ENCODE results near the gene CHRNA4.

CHRNA4 gene

GRCh38 chr20:63326314-63327230 is 34.6 kb downstream of the CHRNA4 start:
- Histone ChIP-seq H3K36me3 (ENCODE audit: control insufficient read depth in 5 of 5, insufficient read depth in 5 of 5, low read length in 5 of 5) (no peaks in the 10 kb centered on the region), H3K27me3 (ENCODE audit: control insufficient read depth in 5 of 5, insufficient read depth in 4 of 5, low read length in 5 of 5) (peaks cover 8 to 28% (median 14%) of the 10 kb centered on the region in 5 donors), H3K9me3 (ENCODE audit: control insufficient read depth in 5 of 5, low read length in 5 of 5) (peaks cover 0 to 15% (median 5%) of the 10 kb centered on the region in 5 donors), H3K4me3 (ENCODE audit: low read depth in 1 of 5, low read length in 5 of 5) (no peak overlapping the region), H3K4me1 (ENCODE audit: control insufficient read depth in 5 of 5, insufficient read depth in 5 of 5, low read length in 5 of 5) (peaks cover 0 to 23% (median 16%) of the 10 kb centered on the region in 5 donors), H3K9ac (ENCODE audit: low read length in 5 of 5) (no peak overlapping the region), H3K27ac (ENCODE audit: low read depth, low read length) (peak overlapping the region; percentile 1)

- peaks cover 0 to 15% (median 5%) of the 10 kb centered on the region in 5 donors for H3K9me3 ChIP-seq (ENCODE audit: control insufficient read depth in 5 of 5, low read length in 5 of 5)
- H3K27ac ChIP-seq (ENCODE audit: low read depth, low read length) = no peak overlapping the region
- no peak overlapping the region for H3K9ac ChIP-seq (ENCODE audit: low read length in 5 of 5)
- H3K36me3 ChIP-seq (ENCODE audit: control insufficient read depth in 5 of 5, insufficient read depth in 5 of 5, low read length in 5 of 5) = no peaks in the 10 kb centered on the region
- H3K4me1 ChIP-seq (ENCODE audit: control insufficient read depth in 5 of 5, insufficient read depth in 5 of 5, low read length in 5 of 5) = peaks cover 0 to 29% (median 20%) of the 10 kb centered on the region in 5 donors
- peaks cover 6 to 21% (median 10%) of the 10 kb centered on the region in 5 donors for H3K27me3 ChIP-seq (ENCODE audit: control insufficient read depth in 5 of 5, insufficient read depth in 4 of 5, low read length in 5 of 5)
- H3K4me3 ChIP-seq (ENCODE audit: low read depth in 1 of 5, low read length in 5 of 5) = no peak overlapping the region
These were observed 35.4 kb downstream of the CHRNA4 start for GRCh38 chr20:63325554-63326313.

- peaks cover 0 to 15% (median 5%) of the 10 kb centered on the region in 5 donors for H3K9me3 ChIP-seq (ENCODE audit: control insufficient read depth in 5 of 5, low read length in 5 of 5)
- H3K9ac ChIP-seq (ENCODE audit: low read length in 5 of 5) = no peak overlapping the region
- H3K4me1 ChIP-seq (ENCODE audit: control insufficient read depth in 5 of 5, insufficient read depth in 5 of 5, low read length in 5 of 5) = peaks cover 0 to 29% (median 24%) of the 10 kb centered on the region in 5 donors
- H3K36me3 ChIP-seq (ENCODE audit: control insufficient read depth in 5 of 5, insufficient read depth in 5 of 5, low read length in 5 of 5) = no peaks in the 10 kb centered on the region
- peaks cover 3 to 14% (median 3%) of the 10 kb centered on the region in 5 donors for H3K27me3 ChIP-seq (ENCODE audit: control insufficient read depth in 5 of 5, insufficient read depth in 4 of 5, low read length in 5 of 5)
- no peak overlapping the region for H3K27ac ChIP-seq (ENCODE audit: low read depth, low read length)
- no peak overlapping the region for H3K4me3 ChIP-seq (ENCODE audit: low read depth in 1 of 5, low read length in 5 of 5)
These were observed 36.1 kb downstream of the CHRNA4 start for GRCh38 chr20:63325021-63325471.

GRCh38 chr20:63323357-63323981 is 37.7 kb downstream of the CHRNA4 start:
- peaks cover 0 to 29% (median 24%) of the 10 kb centered on the region in 5 donors for H3K4me1 ChIP-seq (ENCODE audit: control insufficient read depth in 5 of 5, insufficient read depth in 5 of 5, low read length in 5 of 5)
- H3K9ac ChIP-seq (ENCODE audit: low read length in 5 of 5) = no peak overlapping the region
- H3K9me3 ChIP-seq (ENCODE audit: control insufficient read depth in 5 of 5, low read length in 5 of 5) = peaks cover 0 to 15% (median 5%) of the 10 kb centered on the region in 5 donors
- H3K36me3 ChIP-seq (ENCODE audit: control insufficient read depth in 5 of 5, insufficient read depth in 5 of 5, low read length in 5 of 5) = no peaks in the 10 kb centered on the region
- H3K27me3 ChIP-seq (ENCODE audit: control insufficient read depth in 5 of 5, insufficient read depth in 4 of 5, low read length in 5 of 5) = peaks cover 0 to 3% (median 0%) of the 10 kb centered on the region in 5 donors
- no peak overlapping the region for H3K27ac ChIP-seq (ENCODE audit: low read depth, low read length)
- no peak overlapping the region for H3K4me3 ChIP-seq (ENCODE audit: low read depth in 1 of 5, low read length in 5 of 5)

- Histone ChIP-seq H3K9me3 (ENCODE audit: control insufficient read depth in 5 of 5, low read length in 5 of 5) (peaks cover 0 to 14% (median 5%) of the 10 kb centered on the region in 5 donors), H3K36me3 (ENCODE audit: control insufficient read depth in 5 of 5, insufficient read depth in 5 of 5, low read length in 5 of 5) (no peaks in the 10 kb centered on the region), H3K4me3 (ENCODE audit: low read depth in 1 of 5, low read length in 5 of 5) (no peak overlapping the region), H3K27ac (ENCODE audit: low read depth, low read length) (no peak overlapping the region), H3K27me3 (ENCODE audit: control insufficient read depth in 5 of 5, insufficient read depth in 4 of 5, low read length in 5 of 5) (peaks cover 0 to 3% (median 0%) of the 10 kb centered on the region in 5 donors), H3K4me1 (ENCODE audit: control insufficient read depth in 5 of 5, insufficient read depth in 5 of 5, low read length in 5 of 5) (peaks cover 0 to 29% (median 24%) of the 10 kb centered on the region in 5 donors), H3K9ac (ENCODE audit: low read length in 5 of 5) (no peak overlapping the region)
These were observed 38.2 kb downstream of the CHRNA4 start for GRCh38 chr20:63322933-63323273.

- Histone ChIP-seq H3K27me3 (ENCODE audit: control insufficient read depth in 5 of 5, insufficient read depth in 4 of 5, low read length in 5 of 5) (peaks cover 0 to 3% (median 0%) of the 10 kb centered on the region in 5 donors), H3K9me3 (ENCODE audit: control insufficient read depth in 5 of 5, low read length in 5 of 5) (peaks cover 0 to 10% (median 5%) of the 10 kb centered on the region in 5 donors), H3K27ac (ENCODE audit: low read depth, low read length) (no peak overlapping the region), H3K9ac (ENCODE audit: low read length in 5 of 5) (no peak overlapping the region), H3K4me3 (ENCODE audit: low read depth in 1 of 5, low read length in 5 of 5) (no peak overlapping the region), H3K36me3 (ENCODE audit: control insufficient read depth in 5 of 5, insufficient read depth in 5 of 5, low read length in 5 of 5) (no peaks in the 10 kb centered on the region), H3K4me1 (ENCODE audit: control insufficient read depth in 5 of 5, insufficient read depth in 5 of 5, low read length in 5 of 5) (peaks cover 0 to 29% (median 24%) of the 10 kb centered on the region in 5 donors)
These were observed 38.8 kb downstream of the CHRNA4 start for GRCh38 chr20:63322146-63322932.

- H3K9me3 ChIP-seq (ENCODE audit: control insufficient read depth in 5 of 5, low read length in 5 of 5) = no peaks in the 10 kb centered on the region
- H3K9ac ChIP-seq (ENCODE audit: low read length in 5 of 5) = peak overlapping the region in 1 of 5 donors; percentile 17
- H3K27ac ChIP-seq (ENCODE audit: low read depth, low read length) = no peak overlapping the region
- H3K36me3 ChIP-seq (ENCODE audit: control insufficient read depth in 5 of 5, insufficient read depth in 5 of 5, low read length in 5 of 5) = no peaks in the 10 kb centered on the region
- H3K4me1 ChIP-seq (ENCODE audit: control insufficient read depth in 5 of 5, insufficient read depth in 5 of 5, low read length in 5 of 5) = peaks cover 0 to 29% (median 19%) of the 10 kb centered on the region in 5 donors
- H3K27me3 ChIP-seq (ENCODE audit: control insufficient read depth in 5 of 5, insufficient read depth in 4 of 5, low read length in 5 of 5) = peaks cover 0 to 3% (median 0%) of the 10 kb centered on the region in 5 donors
- no peak overlapping the region for H3K4me3 ChIP-seq (ENCODE audit: low read depth in 1 of 5, low read length in 5 of 5)
These were observed 39.9 kb downstream of the CHRNA4 start for GRCh38 chr20:63321148-63321831.

GRCh38 chr20:63320616-63321147 is 40.5 kb downstream of the CHRNA4 start:
- Histone ChIP-seq H3K27ac (ENCODE audit: low read depth, low read length) (no peak overlapping the region), H3K27me3 (ENCODE audit: control insufficient read depth in 5 of 5, insufficient read depth in 4 of 5, low read length in 5 of 5) (peaks cover 0 to 3% (median 2%) of the 10 kb centered on the region in 5 donors)

More at GRCh38 chr20:63320616-63321147, 40.5 kb downstream of the CHRNA4 start:
- no peaks in the 10 kb centered on the region for H3K36me3 ChIP-seq (ENCODE audit: control insufficient read depth in 5 of 5, insufficient read depth in 5 of 5, low read length in 5 of 5)
- H3K4me3 ChIP-seq (ENCODE audit: low read depth in 1 of 5, low read length in 5 of 5) = no peak overlapping the region
- peaks cover 0 to 29% (median 19%) of the 10 kb centered on the region in 5 donors for H3K4me1 ChIP-seq (ENCODE audit: control insufficient read depth in 5 of 5, insufficient read depth in 5 of 5, low read length in 5 of 5)
- peak overlapping the region in 1 of 5 donors; percentile 17 for H3K9ac ChIP-seq (ENCODE audit: low read length in 5 of 5)
- no peaks in the 10 kb centered on the region for H3K9me3 ChIP-seq (ENCODE audit: control insufficient read depth in 5 of 5, low read length in 5 of 5)

Measured in subcutaneous abdominal adipose tissue (tissue), 5 donors.